Neural cell (in vitro differentiated cells): ENCODE results near the gene HERC2.
"Not testable (repeated sequence)": the region's sequence is repeated elsewhere in the genome, so short reads cannot be mapped to it uniquely, and the experiment has no call there.

Experiments used
- CTCF ChIP-seq: fragments of 450-650 bp; IDR thresholded peaks from 2 replicates; pipeline ENCODE4 v1.5.1; 2014; ENCODE audit warnings: antibody characterized with exemption, mild to moderate bottlenecking, moderate library complexity; ENCODE audit not compliant: poor library complexity, severe bottlenecking
- EZH2 ChIP-seq: fragments of 200-600, 300-800 bp; shearing (Covaris generic), sonication (generic); IDR thresholded peaks from 2 replicates; pipeline ENCODE4 v1.6.1; 2014; ENCODE audit warnings: antibody characterized with exemption, low read length, borderline replicate concordance, mild to moderate bottlenecking; ENCODE audit not compliant: insufficient read depth, poor library complexity, severe bottlenecking
- REST ChIP-seq: IDR thresholded peaks from 2 replicates; pipeline ENCODE4 v1.6.1; 2012; ENCODE audit warnings: borderline replicate concordance

- TF ChIP-seq CTCF, REST, EZH2: not testable (repeated sequence)
Observed at GRCh38 chr15:28196581-28196980, 125.4 kb downstream of the HERC2 start.
